ENCODE results near the gene UNK. TPM values are rescaled to one million over a fixed set of nuclear protein-coding genes. Genes with fewer than 3 reads are reported as not detected.

Gene UNK, protein sequence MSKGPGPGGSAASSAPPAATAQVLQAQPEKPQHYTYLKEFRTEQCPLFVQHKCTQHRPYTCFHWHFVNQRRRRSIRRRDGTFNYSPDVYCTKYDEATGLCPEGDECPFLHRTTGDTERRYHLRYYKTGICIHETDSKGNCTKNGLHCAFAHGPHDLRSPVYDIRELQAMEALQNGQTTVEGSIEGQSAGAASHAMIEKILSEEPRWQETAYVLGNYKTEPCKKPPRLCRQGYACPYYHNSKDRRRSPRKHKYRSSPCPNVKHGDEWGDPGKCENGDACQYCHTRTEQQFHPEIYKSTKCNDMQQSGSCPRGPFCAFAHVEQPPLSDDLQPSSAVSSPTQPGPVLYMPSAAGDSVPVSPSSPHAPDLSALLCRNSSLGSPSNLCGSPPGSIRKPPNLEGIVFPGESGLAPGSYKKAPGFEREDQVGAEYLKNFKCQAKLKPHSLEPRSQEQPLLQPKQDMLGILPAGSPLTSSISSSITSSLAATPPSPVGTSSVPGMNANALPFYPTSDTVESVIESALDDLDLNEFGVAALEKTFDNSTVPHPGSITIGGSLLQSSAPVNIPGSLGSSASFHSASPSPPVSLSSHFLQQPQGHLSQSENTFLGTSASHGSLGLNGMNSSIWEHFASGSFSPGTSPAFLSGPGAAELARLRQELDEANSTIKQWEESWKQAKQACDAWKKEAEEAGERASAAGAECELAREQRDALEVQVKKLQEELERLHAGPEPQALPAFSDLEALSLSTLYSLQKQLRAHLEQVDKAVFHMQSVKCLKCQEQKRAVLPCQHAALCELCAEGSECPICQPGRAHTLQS
- total RNA-seq = 10 to 100 TPM; 18.3 to 21.8 TPM
- long read RNA-seq, transcript UNK-202 (4 exons, 1,312 nt) = major isoform, 6 of 8 reads
- long read RNA-seq, partial matches to known transcripts = 2 of 8 reads
- long read RNA-seq, other reads (novel, unspliced or antisense) = 0 of 8 reads

DNA sequence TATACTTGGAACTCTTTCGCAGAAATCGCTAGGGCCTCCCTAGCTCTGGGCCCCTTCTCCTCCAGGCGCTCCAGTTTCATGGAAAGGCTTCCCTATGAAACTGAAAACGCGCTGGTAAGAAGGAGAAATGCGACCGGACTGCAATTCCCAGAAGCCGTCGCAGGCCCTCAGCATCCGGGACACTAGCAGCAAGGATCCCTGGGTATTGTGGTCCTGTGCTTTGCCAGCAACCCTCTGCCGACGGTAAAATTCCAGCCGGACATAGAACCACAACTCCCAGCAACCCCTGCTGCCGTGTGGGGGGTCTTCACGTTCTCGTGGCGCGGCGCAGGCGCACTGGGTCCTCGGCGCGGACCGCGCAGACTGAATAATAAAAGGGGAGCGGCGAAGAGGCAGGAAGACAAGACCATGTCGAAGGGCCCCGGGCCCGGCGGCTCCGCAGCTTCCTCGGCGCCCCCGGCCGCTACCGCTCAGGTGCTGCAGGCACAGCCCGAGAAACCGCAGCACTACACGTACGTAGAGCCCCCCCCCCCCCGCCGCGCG, at the start of gene UNK:
Gene UNK (plus strand): TSS at position 334 of the 543 bp plus-strand sequence. CDS start 75 bp downstream, at position 409.
- ATAC-seq (peak; percentile 83), DNase-seq (peak; percentile 94 to 99)
- intact Hi-C loops (cut with DNase I, micrococcal nuclease) = no loop called here

GRCh38 chr17:75736173-75736835, 48.3 kb upstream of the UNK start:
- DNase-seq (no peak), ATAC-seq (no peak)
- intact Hi-C loops (cut with DNase I, micrococcal nuclease) = no loop called here

GRCh38 chr17:75737133-75737962, 47.3 kb upstream of the UNK start:
- no peak for ATAC-seq
- DNase-seq = no peak
- intact Hi-C loops (cut with DNase I, micrococcal nuclease) = no loop called here

GRCh38 chr17:75738218-75738802, 46.3 kb upstream of the UNK start:
- no peak for DNase-seq
- intact Hi-C loops (cut with DNase I, micrococcal nuclease) = no loop called here
- no peak for ATAC-seq

GRCh38 chr17:75739174-75739573, 45.4 kb upstream of the UNK start:
- DNase-seq (no peak), ATAC-seq (no peak)
- intact Hi-C loops (cut with DNase I, micrococcal nuclease) = no loop called here

DNA sequence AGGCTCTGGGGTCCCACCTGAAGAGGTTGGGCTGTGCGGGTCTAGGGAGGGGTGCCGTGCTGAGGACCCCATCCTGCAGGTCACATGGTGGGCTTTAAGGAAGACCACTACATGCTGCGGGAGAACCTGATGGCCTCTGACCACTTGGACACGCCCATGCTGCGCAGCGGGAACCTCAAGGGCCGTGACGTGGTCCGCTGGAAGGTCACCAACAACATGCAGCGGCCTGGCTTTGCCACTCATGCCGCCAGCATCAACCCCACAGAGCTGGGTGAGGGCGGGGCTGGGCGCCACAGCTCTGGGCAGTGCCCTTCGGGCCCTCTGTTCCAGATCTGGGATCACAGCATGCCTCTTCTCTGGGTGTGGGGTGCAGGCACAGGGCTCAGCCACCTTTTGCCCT, 44.8 kb upstream of the UNK start:
- peak; percentile 13 for ATAC-seq
- DNase-seq = no peak
- intact Hi-C loops (cut with DNase I, micrococcal nuclease) = no loop called here

DNA sequence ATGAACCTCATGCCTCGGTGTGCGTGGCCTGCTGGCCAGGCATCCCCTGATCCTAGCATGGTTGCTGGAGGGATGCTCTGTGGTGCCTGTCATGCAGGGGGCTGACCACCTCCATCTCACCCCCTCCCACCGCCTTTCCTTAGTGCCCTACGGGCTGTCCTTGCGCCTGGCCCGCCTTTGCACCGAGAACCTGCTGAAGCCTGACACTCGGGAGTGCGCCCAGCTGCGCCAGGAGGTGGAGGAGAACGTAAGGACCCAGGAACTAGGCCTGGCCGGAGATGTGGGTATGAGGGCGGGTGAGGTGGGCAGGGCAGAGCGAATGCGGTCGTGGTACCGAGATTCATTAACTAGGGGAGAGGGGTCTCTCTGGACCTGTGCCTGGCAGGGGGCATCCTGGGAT, 44.4 kb upstream of the UNK start:
- no peak for ATAC-seq
- intact Hi-C loops (cut with DNase I, micrococcal nuclease) = no loop called here
- DNase-seq = no peak

DNA sequence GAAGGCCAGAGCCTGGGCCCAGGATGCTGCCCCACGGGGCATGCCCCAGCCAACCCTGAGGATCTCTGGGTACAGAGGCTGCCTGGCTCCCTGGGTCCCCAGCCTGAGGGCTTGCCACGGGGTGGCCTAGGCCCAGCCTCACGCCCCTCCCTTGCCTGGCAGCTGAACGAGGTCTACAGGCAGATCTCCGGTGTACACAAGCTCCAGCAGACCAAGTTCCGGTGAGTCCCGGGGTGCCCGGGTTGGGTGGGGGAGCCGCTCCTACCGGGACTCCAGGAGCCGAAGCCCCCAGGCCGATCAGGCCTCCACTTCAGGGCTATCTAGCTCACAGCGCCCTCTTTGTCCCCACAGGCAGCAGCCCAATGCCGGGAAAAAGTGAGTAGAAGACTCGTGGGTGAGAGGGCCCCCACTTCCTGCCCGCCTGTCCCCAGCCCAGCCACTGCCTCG, 44.0 kb upstream of the UNK start:
- ATAC-seq = no peak
- intact Hi-C loops (cut with DNase I, micrococcal nuclease) = no loop called here
- no peak for DNase-seq

GRCh38 chr17:75742337-75742736, 42.3 kb upstream of the UNK start:
- intact Hi-C loops (cut with DNase I, micrococcal nuclease) = no loop called here
- no peak for DNase-seq
- ATAC-seq = peak; percentile 5

GRCh38 chr17:75743625-75744206, 40.9 kb upstream of the UNK start:
- ATAC-seq (no peak), DNase-seq (no peak)
- intact Hi-C loops (cut with DNase I, micrococcal nuclease) = no loop called here

GRCh38 chr17:75748706-75749105, 35.9 kb upstream of the UNK start:
- no peak for ATAC-seq
- no peak for DNase-seq
- intact Hi-C loops (cut with DNase I, micrococcal nuclease) = no loop called here

DNA sequence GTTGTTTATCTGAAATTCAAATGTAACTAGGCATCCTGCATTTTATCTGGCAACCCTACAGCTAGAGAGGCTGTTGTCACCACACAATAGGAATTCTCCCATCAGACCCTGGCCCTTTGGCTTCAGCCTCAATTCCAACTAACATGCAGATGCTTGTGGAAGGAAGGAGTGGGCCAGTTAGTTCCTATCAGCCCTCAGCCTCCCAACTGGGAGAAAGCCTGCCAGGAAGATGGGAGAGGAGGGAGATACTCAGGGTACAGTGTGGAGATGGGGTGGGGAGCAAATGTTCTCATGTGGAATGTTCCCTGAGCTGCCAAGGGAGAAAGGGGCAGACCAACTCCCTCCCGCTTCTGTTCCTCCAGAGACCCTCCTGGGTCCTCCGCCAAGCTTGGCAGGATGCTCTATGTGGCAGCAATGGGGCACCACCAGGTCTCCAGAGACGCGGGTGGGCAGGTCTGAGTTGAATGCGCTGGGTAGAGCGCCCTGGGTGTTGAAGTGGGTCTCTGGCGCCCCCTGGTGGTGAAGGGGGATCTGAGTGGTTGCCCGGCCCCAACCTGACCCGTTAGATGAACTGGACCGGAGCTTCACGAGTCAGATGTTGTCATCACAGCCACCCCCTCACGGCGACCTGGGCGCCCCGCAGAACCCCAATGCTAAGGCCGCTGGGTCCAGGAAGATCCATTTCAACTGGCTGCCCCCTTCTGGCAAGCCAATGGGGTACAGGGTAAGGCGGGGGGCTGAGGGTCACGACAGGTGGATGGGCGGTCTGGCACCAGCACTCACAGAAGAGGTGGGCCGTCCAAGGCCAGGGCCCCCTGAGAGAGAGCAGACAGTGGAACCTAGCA, 34.8 kb upstream of the UNK start:
- DNase-seq (peak; percentile 62 to 92), ATAC-seq (peak; percentile 61)
- intact Hi-C loops (cut with DNase I, micrococcal nuclease) = loop anchor here in 1 of 2 donors (10.0 kb wide), 1 partner anchor 75 kb away; no protein-coding TSS in a partner anchor

GRCh38 chr17:75750661-75751423, 33.8 kb upstream of the UNK start:
- ATAC-seq = no peak
- DNase-seq = no peak
- intact Hi-C loops (cut with DNase I, micrococcal nuclease) = loop anchor here in 1 of 2 donors (10.0 kb wide), 1 partner anchor 76 kb away; no protein-coding TSS in a partner anchor

DNA sequence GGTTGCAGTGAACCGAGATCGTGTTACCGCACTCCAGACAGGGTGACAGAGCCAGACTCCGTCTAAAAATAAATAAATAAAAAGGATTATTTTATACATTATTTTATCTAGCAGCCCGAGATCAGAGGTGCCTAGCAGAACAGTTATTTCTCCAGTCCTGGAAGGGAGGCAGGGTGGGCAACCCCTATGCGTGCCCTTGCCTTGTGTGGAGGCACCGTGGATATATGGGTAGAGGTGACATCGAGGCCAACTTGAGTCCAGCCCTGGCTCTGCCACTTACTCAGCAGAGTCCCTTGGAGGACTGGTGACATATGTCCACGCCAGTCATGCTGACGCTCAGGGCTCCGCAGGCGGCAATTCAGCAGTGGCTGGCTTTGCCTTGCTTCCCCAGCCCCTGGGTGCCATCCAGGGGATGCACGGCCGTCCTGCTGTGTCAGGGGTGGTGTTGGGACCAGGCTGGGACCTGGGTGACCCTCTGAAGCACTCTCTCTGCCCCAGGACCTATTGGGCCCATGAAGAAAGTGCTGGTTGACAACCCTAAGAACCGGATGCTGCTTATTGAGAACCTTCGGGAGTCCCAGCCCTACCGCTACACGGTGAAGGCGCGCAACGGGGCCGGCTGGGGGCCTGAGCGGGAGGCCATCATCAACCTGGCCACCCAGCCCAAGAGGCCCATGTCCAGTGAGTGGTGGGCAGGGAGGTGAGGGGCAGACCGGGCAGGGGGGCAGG, 32.8 kb upstream of the UNK start:
- DNase-seq = no peak
- intact Hi-C loops (cut with DNase I, micrococcal nuclease) = loop anchor here in 1 of 2 donors (10.0 kb wide), 1 partner anchor 77 kb away; no protein-coding TSS in a partner anchor
- no peak for ATAC-seq

DNA sequence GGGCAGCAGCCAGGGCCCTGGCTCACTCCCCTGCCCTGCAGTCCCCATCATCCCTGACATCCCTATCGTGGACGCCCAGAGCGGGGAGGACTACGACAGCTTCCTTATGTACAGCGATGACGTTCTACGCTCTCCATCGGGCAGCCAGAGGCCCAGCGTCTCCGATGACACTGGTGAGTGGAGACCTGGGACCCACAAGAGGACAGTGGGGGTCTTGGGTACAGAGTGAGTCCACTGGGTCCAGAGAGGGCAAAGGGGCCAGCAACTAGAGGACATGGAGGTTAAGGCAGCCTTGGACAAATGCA, 32.2 kb upstream of the UNK start:
- DNase-seq (no peak), ATAC-seq (no peak)
- intact Hi-C loops (cut with DNase I, micrococcal nuclease) = loop anchor here in 1 of 2 donors (10.0 kb wide), 1 partner anchor 78 kb away; no protein-coding TSS in a partner anchor
